Hematopoietic multipotent progenitor cell treated with erythropoietin and hydrocortisone succinate and interleukin-3 and kit ligand, for 8 days (in vitro differentiated cells): ENCODE measurements around the gene EFNA2.

Source experiments
- DNase-seq: peaks from one replicate; pipeline ENCODE4 v3.0.0-alpha.2; 2015

EFNA2 gene

GRCh38 chr19:1284979-1285736 lies 515 bp upstream of the EFNA2 start:
- DNase-seq: no peak

- no peak for DNase-seq
Measured at GRCh38 chr19:1286487-1287353, 1.0 kb downstream of the EFNA2 start.

GRCh38 chr19:1287354-1288225 lies 1.9 kb downstream of the EFNA2 start:
- DNase-seq: no peak

GRCh38 chr19:1288226-1288612 lies 2.5 kb downstream of the EFNA2 start:
- DNase-seq: no peak

GRCh38 chr19:1288833-1289685 lies 3.4 kb downstream of the EFNA2 start:
- DNase-seq: no peak

- no peak for DNase-seq
Measured at GRCh38 chr19:1289686-1290025, 4.0 kb downstream of the EFNA2 start.

- no peak for DNase-seq
Measured at GRCh38 chr19:1290196-1290702, 4.6 kb downstream of the EFNA2 start.

GRCh38 chr19:1290703-1291651 lies 5.3 kb downstream of the EFNA2 start:
- DNase-seq: no peak

- no peak for DNase-seq
Measured at GRCh38 chr19:1291761-1292418, 6.2 kb downstream of the EFNA2 start.

- no peak for DNase-seq
Measured at GRCh38 chr19:1292419-1293151, 6.9 kb downstream of the EFNA2 start.

GRCh38 chr19:1293782-1294604 lies 8.3 kb downstream of the EFNA2 start:
- DNase-seq: no peak

GRCh38 chr19:1294688-1295087 lies 9.0 kb downstream of the EFNA2 start:
- DNase-seq: no peak

- DNase-seq: no peak
Measured at GRCh38 chr19:1295169-1296012, 9.7 kb downstream of the EFNA2 start.

- DNase-seq: no peak
Measured at GRCh38 chr19:1296078-1296477, 10.4 kb downstream of the EFNA2 start.

GRCh38 chr19:1296575-1297271 lies 11.1 kb downstream of the EFNA2 start:
- no peak for DNase-seq

GRCh38 chr19:1298235-1298634 lies 12.6 kb downstream of the EFNA2 start:
- no peak for DNase-seq

- no peak for DNase-seq
Measured at GRCh38 chr19:1299801-1300200, 14.1 kb downstream of the EFNA2 start.
